ENCODE measurements around the gene CHMP2A. TPM values are rescaled to one million over a fixed set of nuclear protein-coding genes. Genes with fewer than 3 reads are reported as not detected.

The CHMP2A gene
- total and polyA plus RNA-seq, 2 of the 13 experiments (the other 11 are each of a cell fraction or from before 2014, with no cell fraction given), result 49.7 to 55.0 TPM

DNA sequence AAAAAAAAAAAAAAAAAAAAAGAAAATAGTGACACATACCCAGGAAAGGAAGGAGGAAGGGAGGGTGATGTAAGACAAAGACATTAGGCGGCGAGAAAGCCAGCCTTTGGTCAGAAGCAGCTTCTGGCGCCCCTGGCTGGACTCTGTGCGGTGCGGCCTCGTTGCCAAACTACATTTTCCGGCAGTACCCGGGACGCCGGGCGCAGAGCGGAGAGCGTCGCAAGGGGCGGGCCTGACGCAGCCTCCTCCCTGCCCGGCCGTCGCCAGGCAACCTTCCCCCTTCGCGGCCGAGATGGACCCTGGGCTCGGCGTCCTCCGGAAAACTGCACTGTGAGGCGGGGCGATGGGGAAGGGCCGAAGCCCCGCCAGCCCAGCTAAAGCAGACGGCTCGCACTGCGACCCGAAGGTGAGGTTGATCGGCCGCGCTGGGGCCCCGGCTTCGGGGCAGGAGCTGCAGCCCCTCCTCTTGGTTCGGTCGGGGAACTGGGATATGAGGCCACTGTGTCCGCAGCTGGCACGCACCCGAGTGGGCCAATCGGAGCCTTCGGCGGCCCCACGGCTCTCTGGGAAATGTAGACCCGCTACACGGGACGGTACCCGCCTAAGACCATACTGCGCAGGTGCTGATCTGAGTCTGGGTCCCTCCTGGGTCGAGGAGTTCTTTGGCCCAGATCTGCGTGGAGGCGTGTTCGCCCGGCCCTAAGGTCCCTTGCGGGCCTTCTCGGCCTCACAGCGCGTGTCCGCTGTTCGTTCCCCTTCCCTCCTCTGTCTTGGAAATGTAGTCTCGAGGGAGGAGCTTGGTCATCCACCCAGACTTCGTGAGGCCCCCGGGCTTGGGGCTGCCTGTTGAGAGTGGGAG is 20.5 kb upstream of the CHMP2A start (continued):
- TF ChIP-seq ZNF136 (CRISPR knock-in tag; IDR thresholded peaks at IDR 0.05; ENCODE audit: low read depth) (no peak), TEF (CRISPR knock-in tag; IDR thresholded peaks at IDR 0.05) (no peak), POLR2A (IDR thresholded peaks at IDR 0.05; ENCODE audit: insufficient read depth in 1 of 2, low read depth in 2 of 2, low read length in 2 of 2) (peak; percentile 75 to 95), SMYD3 (CRISPR knock-in tag; IDR thresholded peaks at IDR 0.05) (no peak), ZBTB40 (IDR thresholded peaks at IDR 0.05) (no peak), ZBTB40 (CRISPR knock-in tag; IDR thresholded peaks at IDR 0.05) (peak; percentile 23; the same call in 1 of the 2 replicates), ZSCAN9 (CRISPR knock-in tag; IDR thresholded peaks at IDR 0.05; ENCODE audit: borderline replicate concordance) (no peak), HDAC2 (CRISPR knock-in tag; IDR thresholded peaks at IDR 0.05) (peak; percentile 38; the same call in 1 of the 2 replicates), ELF1 (CRISPR knock-in tag; IDR thresholded peaks at IDR 0.05) (peak; percentile 64), ZNF367 (CRISPR knock-in tag; IDR thresholded peaks at IDR 0.05; ENCODE audit: borderline replicate concordance) (peak; percentile 71; the same call in 1 of the 2 replicates), TCF12 (IDR thresholded peaks at IDR 0.05) (no peak), TCF12 (CRISPR knock-in tag; IDR thresholded peaks at IDR 0.05) (no peak; the same call in 1 of the 2 replicates), NFATC3 (CRISPR knock-in tag; IDR thresholded peaks at IDR 0.05) (peak; percentile 19; the same call in 1 of the 2 replicates), FOXM1 (CRISPR knock-in tag; IDR thresholded peaks at IDR 0.05) (no peak), KMT2B (CRISPR knock-in tag; IDR thresholded peaks at IDR 0.05) (peak; percentile 61), IKZF1 (IDR thresholded peaks at IDR 0.05) (no peak), KLF16 (CRISPR knock-in tag; IDR thresholded peaks at IDR 0.05) (peak in 1 of 2 experiments; percentile 65; a peak in 1 of 4 replicates)
- TF ChIP-seq, protein P1, sequence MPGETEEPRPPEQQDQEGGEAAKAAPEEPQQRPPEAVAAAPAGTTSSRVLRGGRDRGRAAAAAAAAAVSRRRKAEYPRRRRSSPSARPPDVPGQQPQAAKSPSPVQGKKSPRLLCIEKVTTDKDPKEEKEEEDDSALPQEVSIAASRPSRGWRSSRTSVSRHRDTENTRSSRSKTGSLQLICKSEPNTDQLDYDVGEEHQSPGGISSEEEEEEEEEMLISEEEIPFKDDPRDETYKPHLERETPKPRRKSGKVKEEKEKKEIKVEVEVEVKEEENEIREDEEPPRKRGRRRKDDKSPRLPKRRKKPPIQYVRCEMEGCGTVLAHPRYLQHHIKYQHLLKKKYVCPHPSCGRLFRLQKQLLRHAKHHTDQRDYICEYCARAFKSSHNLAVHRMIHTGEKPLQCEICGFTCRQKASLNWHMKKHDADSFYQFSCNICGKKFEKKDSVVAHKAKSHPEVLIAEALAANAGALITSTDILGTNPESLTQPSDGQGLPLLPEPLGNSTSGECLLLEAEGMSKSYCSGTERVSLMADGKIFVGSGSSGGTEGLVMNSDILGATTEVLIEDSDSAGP (CRISPR knock-in tag; IDR thresholded peaks at IDR 0.05; ENCODE audit: borderline replicate concordance), result peak; percentile 90
- TF ChIP-seq, protein P2, sequence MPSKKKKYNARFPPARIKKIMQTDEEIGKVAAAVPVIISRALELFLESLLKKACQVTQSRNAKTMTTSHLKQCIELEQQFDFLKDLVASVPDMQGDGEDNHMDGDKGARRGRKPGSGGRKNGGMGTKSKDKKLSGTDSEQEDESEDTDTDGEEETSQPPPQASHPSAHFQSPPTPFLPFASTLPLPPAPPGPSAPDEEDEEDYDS (CRISPR knock-in tag; IDR thresholded peaks at IDR 0.05), result peak; percentile 65
